Panc1 (cell line): ENCODE data around the gene MYRF. TPM values are rescaled to one million over a fixed set of nuclear protein-coding genes. Genes with fewer than 3 reads are reported as not detected.

ENCODE experiments used
- ATAC-seq: fragments of 200-7000 bp; cut with Tn5 transposase; 2 replicates; pipeline ENCODE4 v1.9.1; 2020; ENCODE audit warnings: mild to moderate bottlenecking, moderate library complexity
- BruUV-seq: library from RNA; stranded (reverse); fragments of 400-500 nt; replicated peaks from 2 replicates; lab custom pipeline; 2021; lab: Mats Ljungman, UMichigan
- CTCF ChIA-PET: fragments of 300-600 bp; sonication (Branson Sonifier 250); formaldehyde crosslinking; loops from one replicate; lab custom pipeline; 2022; ENCODE audit warnings: antibody characterized with exemption; lab: Charles Lee
- POLR2A ChIA-PET: fragments of 300-600 bp; sonication (Branson Sonifier 250); formaldehyde crosslinking; loops from one replicate; lab custom pipeline; 2022; ENCODE audit warnings: antibody characterized with exemption; lab: Charles Lee
- DNase-seq: peaks from one replicate; pipeline ENCODE4 v3.0.0-alpha.2; 2010; ENCODE audit warnings: low read depth, low spot score
- H3K27ac ChIP-seq: 2 replicates; pipeline ENCODE4 v1.5.1; 2011; ENCODE audit warnings: mild to moderate bottlenecking, low read length, inconsistent platforms
- H3K27me3 ChIP-seq: fragments of 200-500 bp; sonication (Bioruptor generic); 2 replicates; pipeline ENCODE4 v1.6.0; 2014; ENCODE audit warnings: low read length, inconsistent platforms; ENCODE audit not compliant: control insufficient read depth, insufficient read depth
- H3K36me3 ChIP-seq: fragments of 200-500 bp; sonication (Bioruptor generic); 2 replicates; pipeline ENCODE4 v1.5.1; 2014; ENCODE audit warnings: inconsistent platforms, mild to moderate bottlenecking, low read length, moderate library complexity; ENCODE audit not compliant: control insufficient read depth, insufficient read depth
- H3K4me1 ChIP-seq: 2 replicates; pipeline ENCODE4 v1.5.1; 2011; ENCODE audit warnings: inconsistent platforms, mild to moderate bottlenecking, low read length, moderate library complexity; ENCODE audit not compliant: control insufficient read depth, insufficient read depth
- H3K4me3 ChIP-seq, 2 experiments: 2 replicates each; pipeline ENCODE4 v1.5.1; 2011 to 2012; ENCODE audit warnings: low read depth in 2 of 2, low read length in 2 of 2, mild to moderate bottlenecking in 2 of 2, inconsistent platforms in 1 of 2, moderate library complexity in 1 of 2
- H3K9me3 ChIP-seq: fragments of 200-500 bp; sonication (Bioruptor generic); 2 replicates; pipeline ENCODE4 v1.5.1; 2014; ENCODE audit warnings: low read depth, mild to moderate bottlenecking, inconsistent platforms, low read length, moderate library complexity; ENCODE audit not compliant: control insufficient read depth, insufficient read depth
- POLR2AphosphoS5 ChIP-seq: IDR thresholded peaks from 2 replicates; pipeline ENCODE4 v1.6.1; 2012; ENCODE audit warnings: mild to moderate bottlenecking, low read depth, low read length, moderate library complexity
- REST ChIP-seq, 2 experiments: IDR thresholded peaks; 2 replicates each; pipeline ENCODE4 v1.6.1; 2011 to 2012; ENCODE audit warnings: low read depth in 2 of 2, control low read depth in 1 of 2, low read length in 1 of 2, mild to moderate bottlenecking in 1 of 2, moderate library complexity in 1 of 2; ENCODE audit not compliant: insufficient read depth in 1 of 2
- SIN3A ChIP-seq: IDR thresholded peaks from 2 replicates; pipeline ENCODE4 v1.6.1; 2012; ENCODE audit warnings: low read depth, mild to moderate bottlenecking, low read length, moderate library complexity, borderline replicate concordance; ENCODE audit not compliant: insufficient read depth
- TCF7L2 ChIP-seq: IDR thresholded peaks from 2 replicates; pipeline ENCODE4 v1.6.1; 2011; ENCODE audit warnings: mild to moderate bottlenecking, low read depth, low read length, inconsistent platforms
- in situ Hi-C: cut with HindIII; loops from 2 replicates; pipeline ENCODE4 v1.10.0; 2016; ENCODE audit warnings: low sequenced_read_pairs, low pct_unique_long_range_greater_than_20kb
- intact Hi-C: fragments of 100-400 bp; cut with micrococcal nuclease; formaldehyde crosslinking; loops from one replicate; pipeline ENCODE4 v1.10.0; 2022; ENCODE audit not compliant: unreplicated experiment
- total RNA-seq: library from RNA; stranded (reverse); gene quantifications from one replicate; pipeline ENCODE4 v1.2.1, GENCODE V29; 2021; ENCODE audit not compliant: unreplicated experiment
- TF ChIP-seq, protein P1 (sequence below): fragments of 450-650 bp; IDR thresholded peaks from 2 replicates; pipeline ENCODE4 v1.5.1; 2017; ENCODE audit warnings: mild to moderate bottlenecking

The MYRF gene
- total RNA-seq, 1 experiment from 2014 or later: 2.8 TPM

DNA sequence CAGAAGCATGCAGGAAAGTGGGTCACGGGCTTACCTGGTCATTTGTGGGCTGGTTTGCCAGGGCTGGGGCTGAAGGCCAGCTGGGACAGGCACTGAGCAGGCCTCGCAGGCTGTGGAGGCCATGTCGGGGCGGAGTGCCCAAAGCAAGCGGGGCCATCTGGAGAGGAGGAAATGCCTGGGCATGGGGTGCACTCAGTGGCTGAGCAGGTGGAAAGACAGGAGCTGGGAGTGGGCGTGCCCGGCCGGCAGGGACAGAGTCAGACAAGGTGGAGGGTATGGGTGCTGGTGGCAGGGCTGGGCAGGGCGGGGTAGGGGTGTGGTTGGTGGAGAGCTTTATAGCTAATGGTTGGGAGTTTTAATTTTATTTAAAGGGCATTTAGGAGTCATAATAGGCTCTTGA, 44.9 kb upstream of the MYRF start:
- no TSS peak for BruUV-seq
- DNase-seq: no peak
- ChIA-PET CTCF (no interaction called here), POLR2A (no interaction called here)
- Histone ChIP-seq H3K27ac (no peak overlapping the region), H3K27me3 (no peaks in the 10 kb centered on the region), H3K9me3 (no peaks in the 10 kb centered on the region), H3K4me3 (no peak overlapping the region), H3K36me3 (no peaks in the 10 kb centered on the region), H3K4me1 (no peaks in the 10 kb centered on the region)
- ATAC-seq: no peak
- intact Hi-C loops (no loop called here), in situ Hi-C loops (no loop called here)
- TF ChIP-seq SIN3A (no peak), REST (IDR thresholded peaks at IDR 0.05; ENCODE audit: insufficient read depth in 1 of 2, low read depth in 2 of 2, low read length in 1 of 2) (no peak), TCF7L2 (no peak), POLR2AphosphoS5 (no peak)
- TF ChIP-seq, protein P1, sequence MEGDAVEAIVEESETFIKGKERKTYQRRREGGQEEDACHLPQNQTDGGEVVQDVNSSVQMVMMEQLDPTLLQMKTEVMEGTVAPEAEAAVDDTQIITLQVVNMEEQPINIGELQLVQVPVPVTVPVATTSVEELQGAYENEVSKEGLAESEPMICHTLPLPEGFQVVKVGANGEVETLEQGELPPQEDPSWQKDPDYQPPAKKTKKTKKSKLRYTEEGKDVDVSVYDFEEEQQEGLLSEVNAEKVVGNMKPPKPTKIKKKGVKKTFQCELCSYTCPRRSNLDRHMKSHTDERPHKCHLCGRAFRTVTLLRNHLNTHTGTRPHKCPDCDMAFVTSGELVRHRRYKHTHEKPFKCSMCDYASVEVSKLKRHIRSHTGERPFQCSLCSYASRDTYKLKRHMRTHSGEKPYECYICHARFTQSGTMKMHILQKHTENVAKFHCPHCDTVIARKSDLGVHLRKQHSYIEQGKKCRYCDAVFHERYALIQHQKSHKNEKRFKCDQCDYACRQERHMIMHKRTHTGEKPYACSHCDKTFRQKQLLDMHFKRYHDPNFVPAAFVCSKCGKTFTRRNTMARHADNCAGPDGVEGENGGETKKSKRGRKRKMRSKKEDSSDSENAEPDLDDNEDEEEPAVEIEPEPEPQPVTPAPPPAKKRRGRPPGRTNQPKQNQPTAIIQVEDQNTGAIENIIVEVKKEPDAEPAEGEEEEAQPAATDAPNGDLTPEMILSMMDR: no peak

DNA sequence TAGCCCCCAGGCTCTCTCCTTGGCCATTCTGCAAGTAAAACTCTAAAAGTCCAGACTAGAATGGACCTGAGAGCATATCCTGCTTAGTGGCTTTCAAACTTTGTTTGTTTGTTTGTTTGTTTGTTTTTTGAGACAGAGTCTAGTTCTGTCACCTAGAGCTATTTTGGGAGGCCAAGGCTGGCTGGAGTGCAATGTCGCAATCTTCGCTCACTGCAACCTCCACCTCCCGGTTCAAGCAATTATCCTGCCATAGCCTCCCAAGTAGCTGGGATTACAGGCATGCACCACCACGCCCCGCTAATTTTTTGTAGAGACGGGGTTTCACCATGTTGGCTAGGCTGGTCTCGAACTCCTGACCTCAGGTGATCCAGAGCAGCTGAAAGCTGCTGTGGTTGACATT, 43.3 kb upstream of the MYRF start:
- Histone ChIP-seq H3K27me3 (no peaks in the 10 kb centered on the region), H3K9me3 (no peaks in the 10 kb centered on the region), H3K4me3 (no peak overlapping the region), H3K4me1 (no peaks in the 10 kb centered on the region), H3K36me3 (no peaks in the 10 kb centered on the region), H3K27ac (no peak overlapping the region)
- ChIA-PET CTCF (no interaction called here), POLR2A (no interaction called here)
- in situ Hi-C loops (no loop called here), intact Hi-C loops (no loop called here)
- no TSS peak for BruUV-seq
- no peak for TF ChIP-seq SIN3A
- TF ChIP-seq, protein P1: no peak
- no peak for TF ChIP-seq TCF7L2
- no peak for TF ChIP-seq POLR2AphosphoS5
- TF ChIP-seq REST (IDR thresholded peaks at IDR 0.05; ENCODE audit: insufficient read depth in 1 of 2, low read depth in 2 of 2, low read length in 1 of 2): no peak
- DNase-seq: no peak
- no peak for ATAC-seq
